ENCODE measurements around the gene LYVE1. TPM values are rescaled to one million over a fixed set of nuclear protein-coding genes. Genes with fewer than 3 reads are reported as not detected.
A peak's percentile ranks its signal among the peaks of the same experiment; 100 is the strongest.

LYVE1 gene
- total RNA-seq, 1 donor from 2014 or later, result 48.4 TPM

- DNase-seq (ENCODE audit: low spot score), result peak; percentile 91
Measured at GRCh38 chr11:10592331-10592730, 23.9 kb upstream of the LYVE1 start.

- DNase-seq (ENCODE audit: low spot score), result no peak
Measured at GRCh38 chr11:10591741-10592140, 23.3 kb upstream of the LYVE1 start.

GRCh38 chr11:10590218-10590915, 21.9 kb upstream of the LYVE1 start:
- DNase-seq (ENCODE audit: low spot score), result peak; percentile 86

GRCh38 chr11:10588904-10589303, 20.4 kb upstream of the LYVE1 start:
- no peak for DNase-seq (ENCODE audit: low spot score)

- DNase-seq (ENCODE audit: low spot score), result no peak
Measured at GRCh38 chr11:10587995-10588394, 19.5 kb upstream of the LYVE1 start.

- no peak for DNase-seq (ENCODE audit: low spot score)
Measured at GRCh38 chr11:10587388-10587787, 18.9 kb upstream of the LYVE1 start.

GRCh38 chr11:10584071-10584501, 15.6 kb upstream of the LYVE1 start:
- DNase-seq (ENCODE audit: low spot score), result peak; percentile 74

- no peak for DNase-seq (ENCODE audit: low spot score)
Measured at GRCh38 chr11:10581481-10582019, 13.1 kb upstream of the LYVE1 start.

- DNase-seq (ENCODE audit: low spot score), result no peak
Measured at GRCh38 chr11:10580623-10581022, 12.2 kb upstream of the LYVE1 start.

GRCh38 chr11:10579700-10580099, 11.2 kb upstream of the LYVE1 start:
- no peak for DNase-seq (ENCODE audit: low spot score)

GRCh38 chr11:10576035-10576398, 7.6 kb upstream of the LYVE1 start:
- DNase-seq (ENCODE audit: low spot score), result no peak

- no peak for DNase-seq (ENCODE audit: low spot score)
Measured at GRCh38 chr11:10575346-10576034, 7.0 kb upstream of the LYVE1 start.

GRCh38 chr11:10573556-10573955, 5.1 kb upstream of the LYVE1 start:
- DNase-seq (ENCODE audit: low spot score), result no peak

- DNase-seq (ENCODE audit: low spot score), result no peak
Measured at GRCh38 chr11:10573028-10573427, 4.6 kb upstream of the LYVE1 start.

- DNase-seq (ENCODE audit: low spot score), result no peak
Measured at GRCh38 chr11:10572533-10572932, 4.1 kb upstream of the LYVE1 start.

GRCh38 chr11:10567446-10567845, 1.0 kb downstream of the LYVE1 start:
- DNase-seq (ENCODE audit: low spot score), result no peak

- no peak for DNase-seq (ENCODE audit: low spot score)
Measured at GRCh38 chr11:10566257-10566957, 2.1 kb downstream of the LYVE1 start.

- no peak for DNase-seq (ENCODE audit: low spot score)
Measured at GRCh38 chr11:10565493-10565892, 3.0 kb downstream of the LYVE1 start.

- peak; percentile 41 for DNase-seq (ENCODE audit: low spot score)
Measured at GRCh38 chr11:10564696-10565318, 3.7 kb downstream of the LYVE1 start.

GRCh38 chr11:10564030-10564429, 4.4 kb downstream of the LYVE1 start:
- DNase-seq (ENCODE audit: low spot score), result no peak

GRCh38 chr11:10561947-10562346, 6.5 kb downstream of the LYVE1 start:
- no peak for DNase-seq (ENCODE audit: low spot score)

Data from umbilical cord (tissue), 2 donors.